ENCODE measurements around the gene EEF2KMT.
"Not testable (repeated sequence)": the region's sequence is repeated elsewhere in the genome, so short reads cannot be mapped to it uniquely, and the experiment has no call there.

EEF2KMT gene

GRCh38 chr16:5069048-5069447 lies 28.5 kb downstream of the EEF2KMT start:
- DNase-seq: no peak

GRCh38 chr16:5066511-5066910 lies 31.1 kb downstream of the EEF2KMT start:
- DNase-seq: no peak

GRCh38 chr16:5065813-5066212 lies 31.8 kb downstream of the EEF2KMT start, which contains the start of gene C16orf89:
C16orf89 (minus strand) TSS chr16:5065956; CDS start chr16:5065908, 48 bp downstream.
- DNase-seq: no peak

- no peak for DNase-seq
Measured at GRCh38 chr16:5065326-5065725, 32.3 kb downstream of the EEF2KMT start.

GRCh38 chr16:5064915-5065314 lies 32.7 kb downstream of the EEF2KMT start:
- DNase-seq: no peak

GRCh38 chr16:5062790-5063765 lies 34.5 kb downstream of the EEF2KMT start:
- no peak for DNase-seq

- DNase-seq: no peak
Measured at GRCh38 chr16:5062051-5062450, 35.5 kb downstream of the EEF2KMT start.

- no peak for DNase-seq
Measured at GRCh38 chr16:5060073-5060641, 37.4 kb downstream of the EEF2KMT start.

GRCh38 chr16:5059386-5060072 lies 38.1 kb downstream of the EEF2KMT start:
- no peak for DNase-seq

GRCh38 chr16:5058476-5058875 lies 39.1 kb downstream of the EEF2KMT start:
- no peak for DNase-seq

GRCh38 chr16:5056352-5056751 lies 41.2 kb downstream of the EEF2KMT start:
- no peak for DNase-seq

- DNase-seq: no peak
Measured at GRCh38 chr16:5054876-5055865, 42.4 kb downstream of the EEF2KMT start.

GRCh38 chr16:5046914-5047313 lies 50.7 kb downstream of the EEF2KMT start:
- no peak for DNase-seq

- no peak for DNase-seq
Measured at GRCh38 chr16:5045499-5046115, 52.0 kb downstream of the EEF2KMT start.

- not testable (repeated sequence) for DNase-seq
Measured at GRCh38 chr16:5044581-5044980, 53.0 kb downstream of the EEF2KMT start.

- no peak for DNase-seq
Measured at GRCh38 chr16:5044011-5044540, 53.5 kb downstream of the EEF2KMT start.

GRCh38 chr16:5042574-5043171 lies 54.9 kb downstream of the EEF2KMT start:
- DNase-seq: no peak

GRCh38 chr16:5041600-5042133 lies 55.9 kb downstream of the EEF2KMT start:
- no peak for DNase-seq

GRCh38 chr16:5040451-5040850 lies 57.1 kb downstream of the EEF2KMT start:
- DNase-seq: no peak

GRCh38 chr16:5036228-5037156 lies 61.1 kb downstream of the EEF2KMT start:
- DNase-seq: no peak
